Neural cell (in vitro differentiated cells): ENCODE measurements around the gene SLC39A7.
"Not testable (repeated sequence)": the region's sequence is repeated elsewhere in the genome, so short reads cannot be mapped to it uniquely, and the experiment has no call there.

Experiments used
- EP300 ChIP-seq: fragments of 450-650 bp; conservative IDR thresholded peaks from 2 replicates; pipeline ENCODE4 v1.6.1; 2014; ENCODE audit warnings: antibody characterized with exemption, mild to moderate bottlenecking, moderate library complexity; ENCODE audit not compliant: poor library complexity, severe bottlenecking
- RAD21 ChIP-seq: fragments of 450-650 bp; conservative IDR thresholded peaks from 2 replicates; pipeline ENCODE4 v1.6.1; 2014; ENCODE audit warnings: antibody characterized with exemption, mild to moderate bottlenecking, moderate library complexity
- TAF1 ChIP-seq: IDR thresholded peaks from 2 replicates; pipeline ENCODE4 v1.6.1; 2012; ENCODE audit warnings: low read depth
- TF ChIP-seq, protein P1 (sequence below): fragments of 450-650 bp; IDR thresholded peaks from 2 replicates; pipeline ENCODE4 v1.5.1; 2014; ENCODE audit warnings: antibody characterized with exemption, mild to moderate bottlenecking, moderate library complexity; ENCODE audit not compliant: poor library complexity, severe bottlenecking

DNA sequence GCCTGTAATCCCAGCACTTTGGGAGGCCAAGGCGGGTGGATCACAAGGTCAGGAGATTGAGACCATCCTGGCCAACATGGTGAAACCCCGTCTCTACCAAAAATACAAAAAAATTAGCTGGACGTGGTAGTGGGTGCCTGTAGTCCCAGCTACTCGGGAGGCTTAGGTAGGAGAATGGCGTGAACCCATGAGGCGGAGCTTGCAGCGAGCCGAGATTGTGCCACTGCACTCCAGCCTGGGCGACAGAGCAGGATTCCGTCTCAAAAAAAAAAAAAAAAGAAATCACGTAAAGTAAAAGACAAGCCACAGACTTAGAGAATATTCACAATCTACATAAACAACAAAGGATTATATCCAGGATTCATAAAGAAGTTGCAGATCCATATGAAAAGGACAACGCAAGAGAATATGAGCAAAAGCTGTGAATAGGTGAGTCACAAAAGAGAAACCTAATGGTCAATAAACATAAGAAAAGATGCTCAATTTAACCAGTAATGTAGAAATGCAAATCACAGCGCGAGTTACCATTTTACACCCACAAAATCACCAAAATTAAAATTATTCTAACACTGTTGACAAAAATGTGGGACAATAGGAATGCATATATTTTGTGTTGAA is 25.9 kb downstream of the SLC39A7 start:
- not testable (repeated sequence) for TF ChIP-seq EP300, TAF1, RAD21
- TF ChIP-seq, protein P1, sequence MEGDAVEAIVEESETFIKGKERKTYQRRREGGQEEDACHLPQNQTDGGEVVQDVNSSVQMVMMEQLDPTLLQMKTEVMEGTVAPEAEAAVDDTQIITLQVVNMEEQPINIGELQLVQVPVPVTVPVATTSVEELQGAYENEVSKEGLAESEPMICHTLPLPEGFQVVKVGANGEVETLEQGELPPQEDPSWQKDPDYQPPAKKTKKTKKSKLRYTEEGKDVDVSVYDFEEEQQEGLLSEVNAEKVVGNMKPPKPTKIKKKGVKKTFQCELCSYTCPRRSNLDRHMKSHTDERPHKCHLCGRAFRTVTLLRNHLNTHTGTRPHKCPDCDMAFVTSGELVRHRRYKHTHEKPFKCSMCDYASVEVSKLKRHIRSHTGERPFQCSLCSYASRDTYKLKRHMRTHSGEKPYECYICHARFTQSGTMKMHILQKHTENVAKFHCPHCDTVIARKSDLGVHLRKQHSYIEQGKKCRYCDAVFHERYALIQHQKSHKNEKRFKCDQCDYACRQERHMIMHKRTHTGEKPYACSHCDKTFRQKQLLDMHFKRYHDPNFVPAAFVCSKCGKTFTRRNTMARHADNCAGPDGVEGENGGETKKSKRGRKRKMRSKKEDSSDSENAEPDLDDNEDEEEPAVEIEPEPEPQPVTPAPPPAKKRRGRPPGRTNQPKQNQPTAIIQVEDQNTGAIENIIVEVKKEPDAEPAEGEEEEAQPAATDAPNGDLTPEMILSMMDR, result not testable (repeated sequence)
